Hematopoietic multipotent progenitor cell (in vitro differentiated cells): ENCODE results near the gene LTBR. TPM values are rescaled to one million over a fixed set of nuclear protein-coding genes. Genes with fewer than 3 reads are reported as not detected.

Experiments
- DNase-seq, 3 donors: peaks; one replicate each; pipeline ENCODE4 v3.0.0-alpha.2; 2011 to 2015; ENCODE audit warnings: low read depth in 2 of 3, low spot score in 2 of 3
- total RNA-seq: library from RNA; depleted of rRNA; stranded (reverse); fragments of >200 nt; gene quantifications from one replicate; pipeline ENCODE4 v1.2.3, GENCODE V29; 2012

The LTBR gene
- total RNA-seq, 1 donor = 60.6 TPM

- no peak for DNase-seq
These were observed 3.5 kb upstream of the LTBR start for GRCh38 chr12:6380141-6381121.

DNA sequence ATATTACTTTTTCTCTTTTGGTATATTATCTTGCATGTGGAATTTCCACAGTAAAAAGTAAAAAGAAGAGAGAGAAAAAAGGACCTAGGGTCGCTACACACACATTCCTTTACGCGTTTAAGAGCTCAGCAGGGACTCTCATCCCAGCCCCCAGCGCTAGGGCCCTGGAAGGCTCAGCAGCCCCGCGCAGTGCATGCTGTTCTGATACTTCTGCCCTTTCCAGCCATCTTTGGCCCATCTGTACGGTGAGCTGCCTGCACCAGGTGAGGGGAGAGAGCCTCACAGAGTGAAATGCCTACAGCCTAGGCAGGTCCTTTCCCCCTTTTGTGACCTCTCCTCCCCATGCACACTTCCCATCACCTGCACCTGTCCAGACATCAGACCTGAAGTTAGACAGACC lies 1.6 kb upstream of the LTBR start:
- DNase-seq = no peak

- no peak for DNase-seq
These were observed 980 bp upstream of the LTBR start for GRCh38 chr12:6382982-6383381.

- DNase-seq = no peak
These were observed 806 bp downstream of the LTBR start for GRCh38 chr12:6384499-6385436.

DNA sequence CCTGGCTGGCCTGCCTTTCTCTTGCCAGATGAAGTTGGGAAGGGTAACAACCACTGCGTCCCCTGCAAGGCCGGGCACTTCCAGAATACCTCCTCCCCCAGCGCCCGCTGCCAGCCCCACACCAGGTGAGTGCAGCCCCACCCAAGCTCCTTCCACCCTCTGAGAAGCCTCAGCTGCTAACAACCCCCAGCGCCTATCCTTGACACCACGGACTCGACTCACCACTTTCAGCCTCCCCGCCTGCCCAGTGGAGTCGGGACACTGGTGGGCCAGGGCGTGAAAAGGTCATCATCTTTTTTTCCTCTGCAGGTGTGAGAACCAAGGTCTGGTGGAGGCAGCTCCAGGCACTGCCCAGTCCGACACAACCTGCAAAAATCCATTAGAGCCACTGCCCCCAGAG lies 2.1 kb downstream of the LTBR start:
- no peak for DNase-seq

- DNase-seq = no peak
These were observed 2.5 kb downstream of the LTBR start for GRCh38 chr12:6386491-6386890.

DNA sequence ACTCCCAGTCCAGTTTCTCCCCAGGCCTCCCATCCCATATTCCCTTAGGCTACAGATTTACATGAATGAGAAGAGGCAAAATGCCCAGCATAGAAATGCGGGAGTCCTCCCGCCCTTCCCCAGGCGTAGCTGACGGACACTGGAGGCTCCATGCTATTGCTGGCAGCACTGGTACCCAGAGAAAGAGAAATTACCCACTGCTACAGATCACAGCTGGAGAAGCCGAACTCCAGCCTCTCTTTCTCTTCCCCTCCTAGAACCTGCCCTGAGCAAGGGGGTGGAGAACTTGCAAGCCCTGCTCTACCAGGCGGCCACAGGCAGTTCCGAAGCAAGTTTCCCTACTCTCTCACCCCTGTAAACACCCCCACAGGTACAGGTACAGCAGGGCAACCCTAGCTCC lies 3.6 kb downstream of the LTBR start:
- DNase-seq = no peak

DNA sequence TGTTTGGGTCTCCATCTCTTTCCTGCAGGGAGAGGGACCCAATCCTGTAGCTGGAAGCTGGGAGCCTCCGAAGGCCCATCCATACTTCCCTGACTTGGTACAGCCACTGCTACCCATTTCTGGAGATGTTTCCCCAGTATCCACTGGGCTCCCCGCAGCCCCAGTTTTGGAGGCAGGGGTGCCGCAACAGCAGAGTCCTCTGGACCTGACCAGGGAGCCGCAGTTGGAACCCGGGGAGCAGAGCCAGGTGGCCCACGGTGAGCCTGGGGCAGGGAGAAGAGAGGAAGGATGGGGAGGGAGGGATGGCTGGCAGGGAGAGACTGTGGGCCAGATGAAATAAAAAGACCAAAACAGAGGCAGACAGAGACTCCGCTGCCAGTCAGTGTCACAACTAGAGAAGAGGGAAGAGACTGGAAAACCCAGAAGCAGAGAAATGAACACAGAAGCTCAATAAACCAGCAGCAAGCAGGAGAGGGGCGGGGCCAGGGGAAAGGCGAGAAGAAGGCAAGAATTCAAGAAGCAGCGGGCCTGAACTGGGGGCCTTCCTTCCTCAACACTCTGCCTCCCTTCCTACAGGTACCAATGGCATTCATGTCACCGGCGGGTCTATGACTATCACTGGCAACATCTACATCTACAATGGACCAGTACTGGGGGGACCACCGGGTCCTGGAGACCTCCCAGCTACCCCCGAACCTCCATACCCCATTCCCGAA lies 6.3 kb downstream of the LTBR start:
- DNase-seq = no peak

DNA sequence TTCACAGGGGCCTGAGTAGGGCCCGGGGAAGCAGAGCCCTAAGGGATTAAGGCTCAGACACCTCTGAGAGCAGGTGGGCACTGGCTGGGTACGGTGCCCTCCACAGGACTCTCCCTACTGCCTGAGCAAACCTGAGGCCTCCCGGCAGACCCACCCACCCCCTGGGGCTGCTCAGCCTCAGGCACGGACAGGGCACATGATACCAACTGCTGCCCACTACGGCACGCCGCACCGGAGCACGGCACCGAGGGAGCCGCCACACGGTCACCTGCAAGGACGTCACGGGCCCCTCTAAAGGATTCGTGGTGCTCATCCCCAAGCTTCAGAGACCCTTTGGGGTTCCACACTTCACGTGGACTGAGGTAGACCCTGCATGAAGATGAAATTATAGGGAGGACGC lies 7.1 kb downstream of the LTBR start:
- DNase-seq = no peak

DNA sequence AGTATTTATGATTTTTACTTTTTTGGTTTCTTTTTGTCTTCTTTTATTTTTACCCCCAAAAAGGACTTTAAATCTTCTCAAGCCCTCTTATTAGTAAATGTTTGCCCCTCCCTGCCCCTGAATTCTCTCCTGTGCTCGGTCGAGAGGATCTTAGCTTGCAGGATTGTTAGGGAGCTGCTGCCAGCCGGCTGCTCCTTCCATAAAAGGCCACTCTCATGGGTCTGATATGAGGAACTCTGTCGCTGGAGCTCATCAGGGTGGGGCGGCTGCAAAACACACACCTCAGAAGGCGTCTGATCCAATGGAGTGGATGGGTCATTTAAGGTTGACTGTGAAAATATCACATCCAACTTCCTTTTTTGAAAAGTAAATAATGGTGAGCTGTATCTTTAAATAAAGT lies 8.5 kb downstream of the LTBR start:
- DNase-seq = no peak

DNA sequence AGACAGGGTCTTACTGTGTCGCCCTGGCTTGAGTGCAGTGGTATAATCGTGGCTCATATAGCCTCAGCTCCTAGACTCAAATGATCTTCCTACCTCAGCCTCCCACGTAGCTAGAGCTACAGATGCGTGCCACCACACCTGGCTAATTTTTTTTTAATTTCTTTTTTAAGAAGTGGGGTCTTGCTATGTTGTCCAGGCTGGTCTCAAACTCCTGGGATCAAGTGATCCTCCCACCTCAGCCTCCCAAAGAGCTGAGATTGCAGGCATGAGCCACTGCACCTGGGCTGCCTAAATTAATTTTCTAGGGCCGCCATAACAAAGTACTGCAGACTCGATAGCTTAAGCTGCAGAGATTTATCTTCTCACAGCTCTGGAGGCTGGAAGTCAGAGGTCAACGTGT lies 9.1 kb downstream of the LTBR start:
- no peak for DNase-seq

GRCh38 chr12:6394398-6394797 lies 10.4 kb downstream of the LTBR start:
- no peak for DNase-seq

- no peak for DNase-seq
These were observed 12.1 kb downstream of the LTBR start for GRCh38 chr12:6396031-6396430.

DNA sequence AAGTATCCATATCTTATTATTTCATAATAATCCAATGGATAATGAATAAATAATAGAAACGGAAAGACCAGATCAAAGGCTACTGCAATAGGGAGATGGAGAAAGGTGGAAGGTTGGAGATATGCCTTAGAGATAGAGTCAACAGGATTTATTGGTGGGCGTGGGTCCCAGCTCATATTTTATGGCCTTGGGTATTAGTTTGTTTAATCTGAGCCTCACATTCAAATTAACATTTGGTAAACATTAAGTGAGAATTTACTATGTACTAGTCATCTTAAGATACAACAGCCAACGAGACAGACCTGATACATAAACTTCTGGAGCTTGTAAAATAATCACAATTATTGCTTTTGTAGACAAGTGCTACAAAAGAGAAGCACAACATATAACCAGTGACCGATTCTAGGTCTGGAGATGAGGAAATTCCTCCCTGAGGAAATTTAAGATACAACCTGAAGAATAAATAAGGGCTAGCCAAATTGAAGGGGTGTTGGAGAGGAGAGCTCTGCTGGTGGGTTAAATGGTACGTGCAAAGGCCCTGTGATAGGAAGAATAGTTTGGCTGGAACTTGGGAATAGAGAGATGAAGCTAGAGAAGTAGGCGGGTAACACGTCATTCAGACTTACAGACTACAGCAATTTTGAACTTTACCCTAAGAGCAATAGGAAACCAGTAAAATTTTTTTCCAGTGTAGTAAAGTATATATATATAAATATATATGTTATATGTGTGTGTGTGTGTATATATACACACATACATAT lies 16.1 kb downstream of the LTBR start:
- DNase-seq = no peak

DNA sequence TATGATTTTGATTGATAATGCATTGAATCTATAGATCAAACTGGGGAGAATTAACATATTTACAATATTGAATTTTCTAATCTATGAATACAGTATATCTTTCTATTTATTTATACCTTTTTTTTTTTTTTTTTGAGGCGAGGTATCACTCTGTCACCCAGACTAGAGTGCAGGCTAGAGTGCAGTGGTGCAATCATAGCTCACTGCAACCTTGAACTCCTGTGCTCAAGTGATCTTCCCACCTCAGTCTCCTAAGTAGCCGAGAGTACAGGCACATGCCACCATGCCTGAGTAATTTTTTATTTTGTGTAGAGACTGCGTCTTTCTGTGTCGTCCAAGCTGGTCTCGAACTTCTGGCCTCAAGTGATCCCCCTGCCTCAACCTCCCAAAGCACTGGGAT lies 20.4 kb downstream of the LTBR start:
- DNase-seq = no peak

DNA sequence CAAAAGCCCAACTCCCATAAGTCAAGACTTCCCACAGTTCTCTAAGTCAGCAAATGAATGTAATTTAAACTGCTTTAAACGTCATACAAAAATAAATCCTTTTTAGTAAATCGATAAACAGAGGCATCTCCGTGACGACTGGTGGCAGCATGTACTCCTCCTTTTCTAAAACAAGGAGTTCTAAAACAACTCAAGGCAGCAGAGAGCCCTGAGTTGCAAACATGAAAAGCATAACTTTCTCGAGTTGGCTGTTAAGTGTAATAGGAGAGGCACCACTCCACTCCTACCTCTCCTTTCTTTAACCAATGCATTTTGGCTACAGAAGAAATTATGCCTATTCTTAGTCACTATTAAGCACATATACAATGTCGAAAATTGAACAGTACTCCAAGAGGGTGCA lies 22.0 kb downstream of the LTBR start:
- DNase-seq = no peak

- no peak for DNase-seq
These were observed 23.4 kb downstream of the LTBR start for GRCh38 chr12:6407236-6407954.

DNA sequence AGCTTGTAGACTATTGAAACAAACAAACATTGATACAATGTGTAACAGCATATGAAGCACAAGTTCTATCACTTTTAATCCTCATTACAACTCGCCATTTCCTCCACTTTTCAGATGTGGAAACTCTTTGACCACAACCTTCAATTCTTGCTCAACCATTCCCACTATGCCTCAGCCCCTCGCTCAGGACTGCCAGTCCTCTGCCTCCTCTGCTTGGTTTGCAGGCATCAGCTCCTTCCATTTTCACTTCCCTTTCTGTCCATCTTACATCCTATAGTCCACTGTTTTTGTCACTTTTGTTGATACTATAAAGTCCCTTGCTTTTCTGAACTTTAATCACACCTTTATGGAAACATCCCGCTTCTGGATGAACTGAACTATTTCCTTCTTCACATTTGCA lies 32.6 kb downstream of the LTBR start:
- DNase-seq = no peak

GRCh38 chr12:6418796-6419195 lies 34.8 kb downstream of the LTBR start:
- DNase-seq = no peak

DNA sequence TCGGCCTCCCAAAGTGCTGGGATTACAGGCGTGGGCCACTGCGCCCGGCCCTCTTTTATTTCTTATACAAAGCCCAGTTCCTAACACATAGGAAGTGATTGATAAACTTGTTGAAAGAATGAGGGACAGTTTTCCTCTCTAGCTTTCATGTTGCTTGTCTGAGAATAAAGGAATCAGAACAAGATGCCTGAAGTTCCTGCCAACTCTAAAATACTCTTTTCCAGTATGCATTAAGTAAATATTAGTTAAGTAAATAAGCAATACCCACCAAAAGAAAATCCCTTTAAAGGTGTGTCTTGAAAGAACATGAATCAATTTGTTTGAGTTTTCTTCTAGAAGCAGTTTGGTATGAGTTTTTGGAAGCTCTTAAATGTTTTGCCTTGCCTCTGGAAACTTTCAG lies 36.4 kb downstream of the LTBR start:
- DNase-seq = no peak
